Smooth muscle cell of the brain vasculature (primary cell): ENCODE measurements around the gene MATR3.
"Not testable (repeated sequence)": the region's sequence is repeated elsewhere in the genome, so short reads cannot be mapped to it uniquely, and the experiment has no call there.

Source experiments
- DNase-seq: peaks from one replicate; pipeline ENCODE4 v3.0.0-alpha.2; 2012; ENCODE audit warnings: low read depth, low spot score

MATR3 gene

GRCh38 chr5:139293507-139294373, at the start of gene MATR3:
MATR3 (plus strand) TSS chr5:139293740; CDS start chr5:139307416, 13,676 bp downstream.
- peak; percentile 91 for DNase-seq

GRCh38 chr5:139245637-139246339, 47.8 kb upstream of the MATR3 start:
- DNase-seq, result no peak

GRCh38 chr5:139246394-139246793, 47.1 kb upstream of the MATR3 start:
- no peak for DNase-seq

GRCh38 chr5:139248826-139249453, 44.6 kb upstream of the MATR3 start:
- no peak for DNase-seq

- no peak for DNase-seq
These were observed 42.3 kb upstream of the MATR3 start for GRCh38 chr5:139251281-139251687.

GRCh38 chr5:139251695-139252288, 41.7 kb upstream of the MATR3 start:
- no peak for DNase-seq

- DNase-seq, result no peak
These were observed 40.4 kb upstream of the MATR3 start for GRCh38 chr5:139253115-139253514.

GRCh38 chr5:139256820-139257219, 36.7 kb upstream of the MATR3 start:
- DNase-seq, result no peak

- DNase-seq, result no peak
These were observed 31.3 kb upstream of the MATR3 start for GRCh38 chr5:139262059-139262741.

GRCh38 chr5:139262742-139263445, 30.6 kb upstream of the MATR3 start:
- peak; percentile 86 for DNase-seq

GRCh38 chr5:139263536-139263935, 30.0 kb upstream of the MATR3 start:
- DNase-seq, result no peak

- DNase-seq, result no peak
These were observed 29.6 kb upstream of the MATR3 start for GRCh38 chr5:139263946-139264345.

- no peak for DNase-seq
These were observed 28.5 kb upstream of the MATR3 start for GRCh38 chr5:139265001-139265400.

GRCh38 chr5:139266236-139266635, 27.3 kb upstream of the MATR3 start:
- DNase-seq, result no peak

GRCh38 chr5:139267481-139267880, 26.1 kb upstream of the MATR3 start:
- no peak for DNase-seq

GRCh38 chr5:139268364-139269202, 25.0 kb upstream of the MATR3 start:
- no peak for DNase-seq

GRCh38 chr5:139270718-139271117, 22.8 kb upstream of the MATR3 start:
- not testable (repeated sequence) for DNase-seq

GRCh38 chr5:139271201-139272027, 22.1 kb upstream of the MATR3 start:
- DNase-seq, result no peak
